Left ventricle myocardium inferior (tissue), 1 donor: ENCODE measurements around the gene ZNF493. TPM values are rescaled to one million over a fixed set of nuclear protein-coding genes. Genes with fewer than 3 reads are reported as not detected.
A peak's percentile ranks its signal among the peaks of the same experiment; 100 is the strongest.

Experiments
- DNase-seq: peaks from one replicate; pipeline ENCODE4 v3.0.0-alpha.2; 2020
- H3K27ac ChIP-seq: fragments of 200-600 bp; replicated peaks from 2 replicates; pipeline ENCODE4 v1.8.0; 2021
- H3K27me3 ChIP-seq: fragments of 200-600 bp; 2 replicates; pipeline ENCODE4 v1.8.0; 2021; ENCODE audit warnings: low read depth
- H3K36me3 ChIP-seq: fragments of 200-600 bp; 2 replicates; pipeline ENCODE4 v1.8.0; 2021
- H3K4me1 ChIP-seq: fragments of 200-600 bp; 2 replicates; pipeline ENCODE4 v1.8.0; 2021
- H3K4me3 ChIP-seq: fragments of 200-600 bp; 2 replicates; pipeline ENCODE4 v1.8.0; 2021; ENCODE audit warnings: mild to moderate bottlenecking, moderate library complexity
- H3K9me3 ChIP-seq: fragments of 200-600 bp; replicated peaks from 2 replicates; pipeline ENCODE4 v1.8.0; 2021
- CTCF ChIP-seq: fragments of 200-600 bp; IDR thresholded peaks from 2 replicates; pipeline ENCODE4 v1.8.0; 2021; ENCODE audit warnings: antibody characterized with exemption, mild to moderate bottlenecking, borderline replicate concordance
- intact Hi-C: fragments of 100-400 bp; cut with micrococcal nuclease; formaldehyde crosslinking; loops from one replicate; pipeline ENCODE4 v1.11.0; 2022
- total RNA-seq: library from RNA; stranded (reverse); fragmentation: NEBNext Ultra II Directional; extraction: Animal tissue kit (Norgen Biotek cat#: 25700); gene quantifications from one replicate; pipeline ENCODE4 v1.2.1, GENCODE V29; 2021
- donor health status: DM: no; HTN: yes; CAD: no; lungs with severe emphysema.

ZNF493 gene
- total RNA-seq, 1 donor from 2014 or later = 12.0 TPM

DNA sequence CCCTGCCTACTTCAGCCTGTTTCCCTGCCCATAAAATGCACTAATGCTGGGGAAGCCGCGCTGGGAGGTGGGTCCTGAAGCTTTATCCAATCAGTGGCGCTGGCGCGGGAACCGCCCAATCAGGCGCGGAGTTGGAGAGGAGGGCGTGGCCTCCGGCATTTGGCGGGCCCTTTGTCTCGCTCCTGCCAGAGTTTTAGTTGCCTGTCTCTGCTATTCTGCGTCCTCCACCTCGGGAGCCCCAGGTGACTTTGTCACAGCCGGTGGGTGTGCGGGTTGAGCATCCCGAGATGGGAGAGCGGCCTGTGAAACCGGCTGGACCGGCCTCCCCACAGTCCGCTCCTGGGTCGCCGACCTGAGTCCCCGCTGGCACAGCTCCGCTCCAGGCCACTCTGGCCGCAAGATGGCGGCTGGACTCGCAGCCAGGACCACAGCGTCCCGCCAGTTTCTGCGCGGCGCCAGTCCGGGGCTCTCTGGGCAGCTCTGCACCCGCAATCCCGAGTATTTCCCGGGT is 77.8 kb downstream of the ZNF493 start:
- Histone ChIP-seq H3K36me3 (no peaks in the 10 kb centered on the region), H3K4me1 (peaks cover 14% of the 10 kb centered on the region), H3K27ac (no peak overlapping the region), H3K27me3 (peaks cover 16% of the 10 kb centered on the region), H3K4me3 (peak overlapping the region; percentile 73), H3K9me3 (no peaks in the 10 kb centered on the region)
- intact Hi-C loops = no loop called here
- TF ChIP-seq CTCF = peak; percentile 16
- DNase-seq = peak; percentile 82

Other genes with a start within 250 kb of the ZNF493 start
- gene ZNF708, start 67.7 kb upstream of the ZNF493 start, total RNA-seq = 4.5 TPM
- gene ZNF738, start 38.1 kb upstream of the ZNF493 start, total RNA-seq = 3.3 TPM
- gene ZNF429, start 108.5 kb downstream of the ZNF493 start, total RNA-seq = 10.0 TPM